OCI-M1 (cell line): ENCODE measurements around the gene PCNX1.

ENCODE experiments used
- DNase-seq: peaks from one replicate; lab custom pipeline; 2025; lab: John Stamatoyannopoulos, UW

PCNX1 gene

GRCh38 chr14:70962935-70963334 lies 55.7 kb downstream of the PCNX1 start:
- peak; percentile 49 for DNase-seq

DNA sequence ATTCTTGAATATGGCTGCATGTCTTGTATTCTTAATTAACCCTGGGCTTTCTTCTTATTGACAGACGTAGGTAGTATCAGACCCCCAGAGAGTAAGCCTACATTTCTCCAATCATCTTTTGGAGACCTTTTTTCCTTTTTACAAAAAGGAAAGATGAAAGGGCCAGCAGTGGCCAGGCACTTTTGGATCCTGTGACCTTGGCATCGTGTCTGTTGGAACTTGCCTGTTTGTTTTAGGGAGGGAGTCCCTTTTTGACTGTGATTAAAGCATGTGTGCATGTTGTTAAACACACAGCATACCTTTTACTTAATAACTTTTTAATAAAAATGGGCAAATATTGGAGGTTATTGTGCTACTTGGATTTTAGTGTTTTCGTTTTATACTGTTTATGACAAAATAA lies 57.2 kb downstream of the PCNX1 start:
- DNase-seq = no peak

GRCh38 chr14:70971560-70971959 lies 64.3 kb downstream of the PCNX1 start:
- no peak for DNase-seq

- DNase-seq = peak; percentile 80
These were observed 65.1 kb downstream of the PCNX1 start for GRCh38 chr14:70972107-70972976.

- no peak for DNase-seq
These were observed 69.3 kb downstream of the PCNX1 start for GRCh38 chr14:70976591-70976990.

GRCh38 chr14:70981000-70981952 lies 74.0 kb downstream of the PCNX1 start:
- no peak for DNase-seq

DNA sequence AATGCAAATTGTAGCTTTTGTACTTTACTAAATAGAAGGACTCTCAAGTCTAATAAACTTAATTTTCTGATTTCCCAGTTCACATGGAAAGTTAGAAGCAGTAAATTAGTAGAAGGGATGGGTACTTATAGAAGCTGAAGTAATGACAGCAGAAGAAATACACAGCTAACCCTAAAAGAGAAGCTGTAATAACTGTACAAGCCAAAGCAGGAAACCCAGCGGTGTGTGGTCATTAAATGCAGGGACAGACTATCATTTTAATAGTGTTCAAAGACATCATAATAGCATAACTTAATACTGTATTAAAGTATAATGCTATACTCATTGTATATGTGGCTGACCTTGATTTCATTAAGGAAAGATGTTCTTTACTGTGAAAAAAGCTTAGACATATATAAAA lies 74.9 kb downstream of the PCNX1 start:
- DNase-seq = no peak

DNA sequence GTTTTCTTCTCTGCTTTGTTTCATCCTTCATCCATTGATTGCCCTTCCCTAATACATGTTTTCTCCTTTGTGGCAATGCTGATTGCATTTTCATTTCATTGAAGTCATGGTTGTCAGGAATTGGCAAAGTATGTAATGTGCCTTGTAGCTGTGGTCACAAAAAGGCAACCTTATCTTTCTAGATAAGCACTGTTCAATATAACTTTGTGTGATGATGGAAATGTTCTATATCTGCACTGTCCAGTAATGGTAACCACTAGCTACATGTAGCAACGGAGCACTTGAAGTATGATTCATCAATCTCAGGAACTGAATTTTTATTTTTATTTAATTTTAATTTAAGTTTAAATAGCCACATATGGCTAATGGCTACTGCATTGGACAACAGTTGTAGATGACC lies 79.8 kb downstream of the PCNX1 start:
- peak; percentile 55 for DNase-seq

GRCh38 chr14:70988452-70988851 lies 81.2 kb downstream of the PCNX1 start:
- peak; percentile 38 for DNase-seq

DNA sequence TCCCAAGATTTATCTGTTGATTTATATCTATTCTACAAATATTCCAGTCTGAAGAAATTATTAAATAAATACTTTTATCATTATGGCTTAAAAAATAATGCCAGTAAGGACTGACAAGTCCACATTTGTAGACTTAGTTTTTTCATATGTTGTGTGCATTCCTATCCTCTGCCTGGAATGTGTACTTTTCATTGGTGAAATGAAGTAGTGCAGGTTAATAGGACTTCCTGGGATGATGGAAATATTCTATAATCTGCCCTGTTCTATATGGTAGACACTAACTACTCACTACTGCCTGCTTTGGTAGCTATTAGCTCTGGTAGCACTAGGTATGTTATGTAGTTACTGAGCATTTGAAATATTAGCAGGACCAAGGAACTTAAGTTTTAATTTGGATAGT lies 86.7 kb downstream of the PCNX1 start:
- no peak for DNase-seq

GRCh38 chr14:70995211-70995610 lies 88.0 kb downstream of the PCNX1 start:
- peak; percentile 29 for DNase-seq

DNA sequence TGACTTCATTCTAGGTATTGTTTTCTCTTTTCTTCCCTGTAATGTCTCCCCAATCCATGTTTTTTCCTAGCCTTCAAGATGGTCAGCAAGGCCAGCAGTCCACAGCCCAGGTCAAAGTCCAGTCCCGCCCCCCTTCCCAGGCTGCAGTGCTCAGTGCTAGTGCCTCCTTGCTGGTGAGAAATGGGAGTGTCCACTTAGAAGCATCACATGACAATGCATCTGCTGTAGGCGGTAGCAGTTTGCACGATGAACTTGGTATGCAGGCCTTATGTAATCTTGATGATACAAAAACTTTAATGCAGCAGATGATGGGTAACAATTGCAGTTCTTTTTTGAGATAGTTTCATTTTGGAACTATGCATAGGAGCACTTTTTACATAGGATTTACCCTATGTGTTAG lies 88.4 kb downstream of the PCNX1 start:
- peak; percentile 67 for DNase-seq

- DNase-seq = peak; percentile 5
These were observed 91.9 kb downstream of the PCNX1 start for GRCh38 chr14:70999117-70999516.

GRCh38 chr14:71000091-71000490 lies 92.8 kb downstream of the PCNX1 start:
- DNase-seq = no peak

- peak; percentile 44 for DNase-seq
These were observed 94.5 kb downstream of the PCNX1 start for GRCh38 chr14:71001742-71002141.

- DNase-seq = no peak
These were observed 95.9 kb downstream of the PCNX1 start for GRCh38 chr14:71003156-71003555.

DNA sequence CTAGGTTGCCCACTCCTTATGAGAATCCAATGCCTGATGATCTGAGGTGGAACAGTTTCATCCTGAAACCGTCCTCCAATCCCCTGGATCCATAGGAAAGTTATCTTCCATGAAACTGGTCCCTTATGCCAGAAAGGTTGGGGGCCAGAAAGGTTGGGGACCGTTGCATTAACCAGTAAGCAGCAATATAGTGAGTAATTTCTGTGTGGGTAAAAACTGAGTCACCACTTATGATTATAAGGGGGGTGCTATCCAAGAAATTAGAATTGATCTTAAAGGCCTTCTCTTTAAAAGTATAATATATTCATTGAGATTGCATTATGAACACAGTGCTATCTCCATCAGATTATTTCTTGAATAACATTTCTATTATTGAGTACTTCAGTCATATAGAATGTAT lies 97.2 kb downstream of the PCNX1 start:
- DNase-seq = no peak

DNA sequence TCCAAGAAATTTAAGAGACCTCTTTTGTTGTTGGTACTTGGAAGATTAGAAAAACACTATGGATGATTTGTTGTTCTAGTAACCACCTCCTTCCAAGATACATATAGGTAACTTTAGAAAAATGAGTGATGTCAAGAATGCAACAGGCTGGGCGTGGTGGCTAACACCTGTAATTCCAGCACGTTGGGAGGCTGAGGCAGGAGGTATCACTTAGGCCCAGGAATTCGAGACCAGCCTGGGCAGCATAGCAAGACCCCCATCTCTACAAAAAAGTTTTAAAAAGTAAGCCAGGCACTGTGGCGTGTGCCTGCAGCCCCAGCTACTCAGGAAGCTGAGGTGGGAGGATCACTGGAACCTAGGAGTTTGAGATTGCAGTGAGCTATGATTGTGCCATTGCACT lies 97.8 kb downstream of the PCNX1 start:
- no peak for DNase-seq

- DNase-seq = no peak
These were observed 98.9 kb downstream of the PCNX1 start for GRCh38 chr14:71006200-71006563.

DNA sequence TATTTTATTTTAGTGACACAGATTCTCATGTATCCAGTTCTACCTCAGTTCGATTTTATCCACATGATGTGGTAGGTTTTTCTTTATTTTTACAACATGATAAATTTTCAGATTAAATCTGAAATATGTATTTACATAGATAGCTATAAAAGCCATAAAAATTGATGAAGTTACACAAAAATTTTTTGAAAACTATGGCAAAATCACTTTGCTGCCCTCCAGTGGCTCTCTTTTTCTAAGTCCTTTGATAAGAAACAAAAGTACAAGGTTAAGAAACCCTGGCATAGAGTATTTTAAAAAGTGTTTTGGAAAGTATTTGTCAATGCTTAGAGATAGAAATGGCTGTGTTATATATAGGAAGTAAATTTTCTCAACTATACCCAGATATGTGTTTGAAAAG lies 104.2 kb downstream of the PCNX1 start:
- DNase-seq = peak; percentile 5

- no peak for DNase-seq
These were observed 105.6 kb downstream of the PCNX1 start for GRCh38 chr14:71012888-71013287.

DNA sequence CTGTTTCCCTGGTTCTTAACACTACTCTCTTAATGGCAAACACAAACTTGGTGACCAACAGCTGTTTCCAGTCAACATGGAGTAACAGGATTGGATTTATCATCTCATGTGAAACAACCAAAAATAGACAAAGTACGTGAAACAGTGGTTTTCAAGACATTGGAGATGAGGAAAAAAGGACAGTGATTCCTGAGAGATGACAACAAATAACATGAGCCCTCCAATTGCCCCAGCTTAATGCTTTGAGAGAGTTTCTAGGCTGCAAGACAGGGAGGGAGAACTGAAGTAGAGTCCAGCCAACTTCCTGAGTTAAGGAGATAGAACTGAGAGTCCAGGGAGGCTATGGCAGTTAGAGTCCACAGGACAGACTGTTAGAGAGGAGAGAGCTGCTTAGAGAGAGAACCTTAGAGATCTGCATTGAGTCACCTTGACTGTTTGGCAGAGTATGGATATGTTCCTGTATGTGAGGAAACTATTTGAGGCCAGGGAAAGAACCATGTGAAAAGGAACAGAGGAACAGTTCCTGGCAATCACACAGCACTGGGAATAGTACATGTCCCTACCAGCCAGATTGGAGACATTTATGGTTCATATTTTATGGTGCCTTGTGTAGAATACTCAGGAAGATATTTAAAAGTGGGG lies 106.4 kb downstream of the PCNX1 start:
- DNase-seq = no peak
